ENCODE measurements around the gene RNF34.

DNA sequence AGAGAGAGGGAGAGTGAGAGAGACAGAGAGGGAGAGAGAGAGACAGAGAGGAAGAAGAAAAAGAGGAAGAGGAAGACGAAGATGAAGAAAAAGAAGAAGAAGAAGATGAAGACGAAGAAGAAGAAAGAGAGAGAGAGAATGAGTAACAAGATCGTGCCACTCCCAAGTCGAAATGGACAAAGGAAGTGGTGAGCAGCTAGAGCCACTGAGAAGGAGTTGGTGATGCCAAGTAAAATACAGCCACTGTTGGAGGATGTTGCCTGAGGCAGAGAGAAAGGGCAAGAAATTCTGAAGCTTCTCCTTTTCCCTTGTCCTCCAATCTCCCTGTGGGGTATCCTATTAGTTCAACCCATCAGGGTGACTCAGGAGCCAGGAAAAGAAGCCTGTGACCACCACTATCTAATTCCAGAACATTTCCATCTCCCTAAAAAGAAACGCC is 35.2 kb upstream of the RNF34 start:
- TF ChIP-seq, protein P1, sequence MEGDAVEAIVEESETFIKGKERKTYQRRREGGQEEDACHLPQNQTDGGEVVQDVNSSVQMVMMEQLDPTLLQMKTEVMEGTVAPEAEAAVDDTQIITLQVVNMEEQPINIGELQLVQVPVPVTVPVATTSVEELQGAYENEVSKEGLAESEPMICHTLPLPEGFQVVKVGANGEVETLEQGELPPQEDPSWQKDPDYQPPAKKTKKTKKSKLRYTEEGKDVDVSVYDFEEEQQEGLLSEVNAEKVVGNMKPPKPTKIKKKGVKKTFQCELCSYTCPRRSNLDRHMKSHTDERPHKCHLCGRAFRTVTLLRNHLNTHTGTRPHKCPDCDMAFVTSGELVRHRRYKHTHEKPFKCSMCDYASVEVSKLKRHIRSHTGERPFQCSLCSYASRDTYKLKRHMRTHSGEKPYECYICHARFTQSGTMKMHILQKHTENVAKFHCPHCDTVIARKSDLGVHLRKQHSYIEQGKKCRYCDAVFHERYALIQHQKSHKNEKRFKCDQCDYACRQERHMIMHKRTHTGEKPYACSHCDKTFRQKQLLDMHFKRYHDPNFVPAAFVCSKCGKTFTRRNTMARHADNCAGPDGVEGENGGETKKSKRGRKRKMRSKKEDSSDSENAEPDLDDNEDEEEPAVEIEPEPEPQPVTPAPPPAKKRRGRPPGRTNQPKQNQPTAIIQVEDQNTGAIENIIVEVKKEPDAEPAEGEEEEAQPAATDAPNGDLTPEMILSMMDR (IDR thresholded peaks at IDR 0.05): no peak
- no peak for TF ChIP-seq POLR2AphosphoS5 (IDR thresholded peaks at IDR 0.05)
- no peak for TF ChIP-seq POLR2A (IDR thresholded peaks at IDR 0.05)
